K562 (cell line): ENCODE data around the gene PPP1R16B. TPM values are rescaled to one million over a fixed set of nuclear protein-coding genes. Genes with fewer than 3 reads are reported as not detected.

Experiments
- ATAC-seq: fragments of 200-7000 bp; cut with Tn5 transposase; 3 replicates; pipeline ENCODE4 v1.9.1; 2020; ENCODE audit warnings: moderate library complexity
- BruUV-seq: library from RNA; stranded (reverse); fragments of 400-500 nt; replicated peaks from 2 replicates; lab custom pipeline; 2021; lab: Mats Ljungman, UMichigan
- CTCF ChIA-PET: fragments of 300-600 bp; formaldehyde crosslinking; extraction: SDS; loops from one replicate; lab custom pipeline; 2021; ENCODE audit warnings: low intra/inter-chr PET ratio; lab: Yijun Ruan, JAX
- POLR2A ChIA-PET: fragments of 300-600, 350-650 bp; sonication (Branson Sonifier 250); formaldehyde crosslinking; extraction: SDS; loops from one replicate; lab custom pipeline; 2021; ENCODE audit warnings: antibody characterized with exemption, inconsistent platforms; lab: Yijun Ruan, JAX
- DNase-seq, 4 experiments: peaks; one replicate each; pipeline versions ENCODE4 v3.0.0 to v3.0.0-alpha.2; 2011 to 2018; ENCODE audit warnings: low spot score in 3 of 4, mixed read lengths in 3 of 4; ENCODE audit errors: extremely low read depth in 1 of 4
- FAIRE-seq: peaks from 2 replicates; lab custom pipeline; 2011; peaks lifted over from hg19 to GRCh38; lab: Jason Lieb, UNC
- H2AFZ ChIP-seq: 2 replicates; pipeline ENCODE4 v1.6.0; 2011; ENCODE audit warnings: low read depth, low read length, control low read depth, inconsistent platforms
- H3K27ac ChIP-seq: fragments of 200-600 bp; 3 replicates; pipeline ENCODE4 v1.8.0; 2011; ENCODE audit warnings: low read depth, mild to moderate bottlenecking, control low read depth, inconsistent platforms, low read length, moderate library complexity, mixed read lengths; ENCODE audit errors: extremely low read depth
- H3K27me3 ChIP-seq, 2 experiments: fragments of 300-600 bp in 1 of 2; 2 replicates in 1 of 2; 3 replicates in 1 of 2; pipeline versions ENCODE4 v1.6.0 to v1.8.0; 2011; ENCODE audit warnings: inconsistent platforms in 2 of 2, low read length in 2 of 2, mild to moderate bottlenecking in 1 of 2, mixed read lengths in 1 of 2, moderate library complexity in 1 of 2; ENCODE audit not compliant: control insufficient read depth in 2 of 2, insufficient read depth in 2 of 2
- H3K36me3 ChIP-seq: fragments of 300-600 bp; 3 replicates; pipeline ENCODE4 v1.8.0; 2011; ENCODE audit warnings: mild to moderate bottlenecking, low read length, inconsistent platforms; ENCODE audit not compliant: control insufficient read depth, insufficient read depth
- H3K4me1 ChIP-seq, 2 experiments: fragments of 200-600 bp in 1 of 2; replicated peaks in 1 of 2; 2 replicates in 1 of 2; 3 replicates in 1 of 2; pipeline versions ENCODE4 v1.5.1 to v1.8.0; 2011; ENCODE audit warnings: inconsistent platforms in 2 of 2, low read length in 2 of 2, mild to moderate bottlenecking in 1 of 2, mixed read lengths in 1 of 2, moderate library complexity in 1 of 2; ENCODE audit not compliant: control insufficient read depth in 2 of 2, insufficient read depth in 2 of 2
- H3K4me2 ChIP-seq: 2 replicates; pipeline ENCODE4 v1.6.1; 2011; ENCODE audit warnings: low read length, control low read depth, inconsistent platforms, mixed read lengths; ENCODE audit not compliant: insufficient read depth
- H3K4me3 ChIP-seq: fragments of 200-600 bp; sonication (generic), shearing (Covaris generic); 2 replicates; pipeline ENCODE4 v1.5.1; 2016; ENCODE audit warnings: control low read depth, inconsistent platforms
- H3K79me2 ChIP-seq: fragments of 200-600 bp; 3 replicates; pipeline ENCODE4 v1.8.0; 2011; ENCODE audit warnings: low read length, inconsistent platforms; ENCODE audit not compliant: control insufficient read depth, insufficient read depth
- H3K9ac ChIP-seq, 2 experiments: 2 replicates each; pipeline versions ENCODE4 v1.6.0 to v1.6.1; 2011; ENCODE audit warnings: low read depth in 2 of 2, low read length in 2 of 2, control low read depth in 1 of 2, inconsistent platforms in 1 of 2, mild to moderate bottlenecking in 1 of 2, mixed read lengths in 1 of 2; ENCODE audit not compliant: insufficient read depth in 1 of 2
- H3K9me1 ChIP-seq: one replicate; pipeline ENCODE4 v1.6.0; 2011; ENCODE audit warnings: inconsistent platforms, mild to moderate bottlenecking, low read length, moderate library complexity; ENCODE audit not compliant: control insufficient read depth, insufficient read depth
- H3K9me3 ChIP-seq: replicated peaks from 2 replicates; pipeline ENCODE4 v1.5.1; 2011; ENCODE audit warnings: low read depth, low read length, inconsistent platforms; ENCODE audit not compliant: control insufficient read depth, insufficient read depth
- H4K20me1 ChIP-seq: replicated peaks from 2 replicates; pipeline ENCODE4 v1.6.1; 2011; ENCODE audit warnings: low read length, inconsistent platforms, mixed read lengths; ENCODE audit not compliant: control insufficient read depth, insufficient read depth
- ARID1B ChIP-seq: fragments of 450-650 bp; IDR thresholded peaks from 2 replicates; pipeline ENCODE4 v1.6.1; 2016; ENCODE audit warnings: antibody characterized with exemption, mild to moderate bottlenecking, inconsistent platforms
- ATF7 ChIP-seq: fragments of 450-650 bp; IDR thresholded peaks from 2 replicates; pipeline ENCODE4 v1.7.1; 2014; ENCODE audit warnings: mild to moderate bottlenecking, moderate library complexity
- CHD2 ChIP-seq: IDR thresholded peaks from 2 replicates; pipeline ENCODE4 v1.6.1; 2011; ENCODE audit warnings: low read depth, low read length
- ELF1 ChIP-seq: fragments of 200-800 bp; sonication (Bioruptor generic); IDR thresholded peaks from 2 replicates; pipeline ENCODE4 v1.6.1; 2016; ENCODE audit warnings: missing genetic modification characterization, missing compliant biosample characterization
- GABPB2 ChIP-seq: fragments of 250-450 bp; sonication (Bioruptor Pico); conservative IDR thresholded peaks from 2 replicates; pipeline ENCODE4 v1.5.1; 2021; ENCODE audit warnings: mild to moderate bottlenecking
- JUND ChIP-seq, 2 experiments: IDR thresholded peaks; 2 replicates in 1 of 2; 3 replicates in 1 of 2; pipeline ENCODE4 v1.6.1; 2011; ENCODE audit warnings: borderline replicate concordance in 2 of 2, low read depth in 2 of 2, low read length in 2 of 2, improper control_type of control experiment in 1 of 2, missing biosample characterization in 1 of 2, missing genetic modification characterization in 1 of 2, missing genetic modification reagents in 1 of 2
- MTA1 ChIP-seq: fragments of 450-650 bp; IDR thresholded peaks from 2 replicates; pipeline ENCODE4 v1.6.1; 2017; ENCODE audit warnings: borderline replicate concordance
- NFIC ChIP-seq: fragments of 450-650 bp; IDR thresholded peaks from 2 replicates; pipeline ENCODE4 v1.6.1; 2017; ENCODE audit warnings: mild to moderate bottlenecking, inconsistent platforms
- ZBTB1 ChIP-seq: sonication (generic); formaldehyde crosslinking; IDR thresholded peaks from 2 replicates; pipeline ENCODE4 v1.8.1; 2023; ENCODE audit warnings: missing genetic modification reagents, low read depth, mild to moderate bottlenecking, borderline replicate concordance
- ZNF57 ChIP-seq: fragments of 450-650 bp; formaldehyde crosslinking; IDR thresholded peaks from 2 replicates; pipeline ENCODE4 v1.4.0; 2020; ENCODE audit warnings: mild to moderate bottlenecking, moderate library complexity
- WGBS: fragments of 100-300 bp; shearing (Covaris generic); methylation state at CpG from one replicate; pipeline ENCODE4 v1.1.6; 2016; ENCODE audit warnings: low coverage, mixed read lengths; ENCODE audit not compliant: insufficient coverage; ENCODE audit errors: missing lambda C conversion rate; 5-methylcytosine and 5-hydroxymethylcytosine counted together
- in situ Hi-C: fragments of 300-500 bp; cut with MboI; formaldehyde crosslinking; loops from 4 replicates; pipeline ENCODE4 v1.15.0; 2018; ENCODE audit warnings: inconsistent platforms, mixed read lengths
- intact Hi-C: fragments of 100-400 bp; cut with micrococcal nuclease; formaldehyde crosslinking; loops from 2 replicates; pipeline ENCODE4 v1.14.2; 2022
- polyA plus RNA-seq, 8 experiments: library from polyadenylated mRNA; depleted of rRNA in 4 of 8; stranded (reverse) in 5 of 8; unstranded in 3 of 8; fragments of >200 nt; fragmentation: Nextera tagmentation in 2 of 8; fragmentation: Illumina TruSeq in 1 of 8; extraction: Ambion mirVana in 2 of 8; extraction: Trizol in 1 of 8; gene quantifications; 2 replicates each; pipeline versions ENCODE4 v1.2.1 to v1.2.3, GENCODE V29; 2011 to 2014; ENCODE audit warnings: inconsistent platforms in 1 of 8, missing spikeins in 1 of 8
- total RNA-seq, 7 experiments: library from RNA; depleted of rRNA in 6 of 7; stranded (reverse); fragments of >200 nt in 6 of 7; fragmentation: Illumina TruSeq in 2 of 7; extraction: Trizol in 2 of 7; gene quantifications; 2 replicates each; pipeline versions ENCODE4 v1.2.1 to v1.2.3, GENCODE V29; 2011 to 2021; ENCODE audit warnings: low replicate concordance in 1 of 7
- TF ChIP-seq, protein P1 (sequence below), 2 experiments: fragments of 450-650 bp in 1 of 2; sonication (generic) in 1 of 2; formaldehyde crosslinking in 1 of 2; IDR thresholded peaks in 1 of 2; conservative IDR thresholded peaks in 1 of 2; 2 replicates each; pipeline versions ENCODE4 v1.6.1 to v1.8.1; 2016 to 2023; ENCODE audit warnings: mild to moderate bottlenecking in 2 of 2, moderate library complexity in 2 of 2, inconsistent platforms in 1 of 2, missing genetic modification reagents in 1 of 2

PPP1R16B gene
- total and polyA plus RNA-seq, 9 of the 15 experiments (the other 6 are each of a cell fraction or from before 2014, with no cell fraction given): 1.5 to 11.5 (median 6.8) TPM

DNA sequence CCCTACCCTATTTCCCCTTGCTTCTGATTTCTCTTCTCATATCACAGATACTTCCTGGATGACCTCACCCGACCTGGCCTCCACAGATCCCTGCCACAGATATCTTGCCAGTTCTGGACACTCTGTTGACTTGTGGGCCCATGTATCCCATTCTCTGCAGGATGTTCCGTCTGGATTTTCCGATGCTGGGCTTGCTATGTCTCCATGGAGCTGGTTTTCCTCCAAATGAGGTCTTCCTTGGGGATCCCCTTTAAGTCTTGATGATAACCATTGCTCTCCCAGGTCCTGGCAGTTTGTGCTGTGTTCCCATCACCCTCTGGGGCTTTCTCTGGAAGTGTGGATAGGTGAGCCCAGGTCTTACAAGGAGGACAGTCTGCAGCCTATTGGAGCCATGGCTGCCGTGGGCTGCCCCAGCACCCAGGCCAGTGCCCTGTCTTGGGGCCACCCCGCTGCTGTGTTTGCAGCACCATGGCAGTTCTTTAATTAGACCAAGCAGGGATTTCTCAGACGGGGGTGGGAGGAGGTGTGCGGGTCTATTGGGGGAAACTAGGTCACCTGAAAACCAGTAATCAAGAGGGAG is 23.9 kb downstream of the PPP1R16B start:
- Histone ChIP-seq H3K79me2 (no peaks in the 10 kb centered on the region), H3K9me1 (no peaks in the 10 kb centered on the region), H3K36me3 (no peaks in the 10 kb centered on the region), H4K20me1 (no peaks in the 10 kb centered on the region), H3K9ac (peak overlapping the region in 1 of 2 experiments; percentile 4; a peak in 1 of 4 replicates), H3K27ac (no peak overlapping the region), H3K27me3 (no peaks in the 10 kb centered on the region), H3K4me1 (peaks cover 16 to 35% of the 10 kb centered on the region in 2 experiments), H3K9me3 (no peaks in the 10 kb centered on the region), H3K4me3 (no peak overlapping the region), H3K4me2 (no peak overlapping the region), H2AFZ (no peak overlapping the region)
- DNase-seq (no peak), ATAC-seq (no peak), FAIRE-seq (no peak)
- WGBS: 42% methylated on average over 6 of the region's 7 CpGs
- POLR2A ChIA-PET: interaction anchor here (0.6 kb wide), 1 partner anchor 187 kb away, joined by 3 read pairs; no protein-coding TSS in a partner anchor
- CTCF ChIA-PET: no interaction called here
- in situ Hi-C loops: no loop called here
- BruUV-seq: no TSS peak
- TF ChIP-seq ZNF57 (CRISPR knock-in tag) (no peak), JUND (IDR thresholded peaks at IDR 0.05; ENCODE audit: borderline replicate concordance, low read depth, low read length) (peak; percentile 83), JUND (tag; IDR thresholded peaks at IDR 0.05; ENCODE audit: borderline replicate concordance, low read depth, low read length) (peak; percentile 83; the same call in 1 of the 3 replicates), CHD2 (no peak), NFIC (no peak), ATF7 (peak; percentile 78), GABPB2 (no peak), ARID1B (0 out of 2 replicates have a peak, but pooled peaks have one; percentile 21), ZBTB1 (CRISPR knock-in tag) (no peak), MTA1 (0 out of 2 replicates have a peak, but pooled peaks have one; percentile 17), ELF1 (tag) (0 out of 2 replicates have a peak, but pooled peaks have one; percentile 57)
- TF ChIP-seq, protein P1, sequence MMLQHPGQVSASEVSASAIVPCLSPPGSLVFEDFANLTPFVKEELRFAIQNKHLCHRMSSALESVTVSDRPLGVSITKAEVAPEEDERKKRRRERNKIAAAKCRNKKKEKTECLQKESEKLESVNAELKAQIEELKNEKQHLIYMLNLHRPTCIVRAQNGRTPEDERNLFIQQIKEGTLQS (IDR thresholded peaks at IDR 0.05): peak; percentile 79
- TF ChIP-seq, protein P1 (CRISPR knock-in tag; conservative IDR thresholded peaks at IDR 0.05): no peak
- intact Hi-C loops: no loop called here
